Hepatocyte (in vitro differentiated cells): Measurements from ENCODE around the gene VAV3.

Experiments
- CTCF ChIP-seq: fragments of 200-600 bp; sonication (generic); IDR thresholded peaks from 2 replicates; pipeline ENCODE4 v1.5.1; 2016; ENCODE audit warnings: antibody characterized with exemption, mild to moderate bottlenecking; ENCODE audit not compliant: poor library complexity
- EZH2 ChIP-seq: fragments of 200-600 bp; sonication (generic); IDR thresholded peaks from 2 replicates; pipeline ENCODE4 v1.6.1; 2016; ENCODE audit warnings: antibody characterized with exemption, mild to moderate bottlenecking, borderline replicate concordance
- EZH2phosphoT487 ChIP-seq: fragments of 200-600 bp; sonication (generic); IDR thresholded peaks from one replicate; pipeline ENCODE4 v1.6.1; 2018; ENCODE audit warnings: antibody characterized with exemption, mild to moderate bottlenecking, low read depth, moderate library complexity; ENCODE audit not compliant: unreplicated experiment, severe bottlenecking

DNA sequence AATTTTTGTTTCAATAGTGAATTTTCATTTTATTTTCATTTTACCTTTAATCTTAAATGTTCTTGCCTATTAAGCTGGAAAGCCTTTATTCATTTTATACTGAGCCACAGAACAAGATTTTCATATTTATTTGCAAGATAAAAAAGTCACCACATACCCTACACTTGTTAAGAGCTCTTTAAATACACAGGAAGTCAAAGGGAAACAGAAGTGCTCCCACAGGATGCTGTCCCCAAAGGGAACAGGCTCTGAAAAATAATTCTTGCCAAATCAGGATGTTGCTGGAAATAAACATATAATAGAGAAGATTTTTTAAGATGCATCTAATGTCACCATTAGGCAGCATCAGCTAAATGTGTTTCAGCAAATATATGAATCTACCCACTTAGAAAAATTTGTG is 113.6 kb downstream of the VAV3 start:
- TF ChIP-seq CTCF (no peak), EZH2 (no peak), EZH2phosphoT487 (no peak)
